ENCODE data around the gene NOXO1. TPM values are rescaled to one million over a fixed set of nuclear protein-coding genes. Genes with fewer than 3 reads are reported as not detected.
A peak's percentile ranks its signal among the peaks of the same experiment; 100 is the strongest.
"Not testable (repeated sequence)": the region's sequence is repeated elsewhere in the genome, so short reads cannot be mapped to it uniquely, and the experiment has no call there.

The NOXO1 gene
- total RNA-seq, 1 donor from 2014 or later, result not detected

DNA sequence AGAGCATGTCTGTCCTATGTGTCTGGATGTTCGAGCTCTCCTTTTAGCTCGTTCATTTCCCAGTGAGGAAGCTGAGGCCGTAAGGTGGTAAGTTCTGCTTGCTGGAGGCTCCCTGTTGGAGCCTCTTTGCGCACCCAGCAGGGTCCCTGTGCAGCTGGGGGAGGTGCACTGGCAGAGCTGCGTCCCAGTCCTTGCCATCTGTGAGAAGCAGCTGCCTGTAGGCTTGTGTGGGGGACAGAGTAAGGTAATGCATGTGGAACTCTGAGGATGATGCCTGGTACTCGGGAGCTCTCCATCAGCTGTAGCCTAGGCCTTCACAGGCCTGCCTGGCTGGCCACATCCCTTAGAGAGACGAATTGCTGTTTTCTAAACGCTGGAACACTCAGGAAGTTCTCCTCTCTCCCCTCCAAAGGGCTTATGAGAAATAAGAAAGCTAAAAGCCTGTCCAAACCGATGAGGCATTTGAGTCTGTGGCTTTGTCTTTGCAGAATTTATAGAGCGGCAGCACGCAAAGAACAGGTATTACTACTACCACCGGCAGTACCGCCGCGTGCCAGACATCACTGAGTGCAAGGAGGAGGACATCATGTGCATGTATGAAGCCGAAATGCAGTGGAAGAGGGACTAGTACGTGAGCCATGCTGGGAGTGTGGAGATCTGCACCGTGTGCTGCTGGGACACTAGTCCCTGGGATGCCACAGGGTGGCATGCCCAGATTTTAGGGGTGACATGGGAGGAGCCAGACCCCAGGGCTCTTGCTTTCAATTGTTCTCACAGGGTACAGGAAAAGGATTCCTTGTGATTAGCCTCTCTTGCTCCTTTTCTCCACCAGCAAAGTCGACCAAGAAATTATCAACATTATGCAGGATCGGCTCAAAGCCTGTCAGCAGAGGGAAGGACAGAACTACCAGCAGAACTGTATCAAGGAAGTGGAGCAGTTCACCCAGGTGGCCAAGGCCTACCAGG lies 20.3 kb downstream of the NOXO1 start:
- TF ChIP-seq, protein P1, sequence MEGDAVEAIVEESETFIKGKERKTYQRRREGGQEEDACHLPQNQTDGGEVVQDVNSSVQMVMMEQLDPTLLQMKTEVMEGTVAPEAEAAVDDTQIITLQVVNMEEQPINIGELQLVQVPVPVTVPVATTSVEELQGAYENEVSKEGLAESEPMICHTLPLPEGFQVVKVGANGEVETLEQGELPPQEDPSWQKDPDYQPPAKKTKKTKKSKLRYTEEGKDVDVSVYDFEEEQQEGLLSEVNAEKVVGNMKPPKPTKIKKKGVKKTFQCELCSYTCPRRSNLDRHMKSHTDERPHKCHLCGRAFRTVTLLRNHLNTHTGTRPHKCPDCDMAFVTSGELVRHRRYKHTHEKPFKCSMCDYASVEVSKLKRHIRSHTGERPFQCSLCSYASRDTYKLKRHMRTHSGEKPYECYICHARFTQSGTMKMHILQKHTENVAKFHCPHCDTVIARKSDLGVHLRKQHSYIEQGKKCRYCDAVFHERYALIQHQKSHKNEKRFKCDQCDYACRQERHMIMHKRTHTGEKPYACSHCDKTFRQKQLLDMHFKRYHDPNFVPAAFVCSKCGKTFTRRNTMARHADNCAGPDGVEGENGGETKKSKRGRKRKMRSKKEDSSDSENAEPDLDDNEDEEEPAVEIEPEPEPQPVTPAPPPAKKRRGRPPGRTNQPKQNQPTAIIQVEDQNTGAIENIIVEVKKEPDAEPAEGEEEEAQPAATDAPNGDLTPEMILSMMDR (IDR thresholded peaks at IDR 0.05), result no peak
- Histone ChIP-seq H3K9me3 (no peaks in the 10 kb centered on the region), H3K36me3 (peaks cover 24 to 29% of the 10 kb centered on the region in 2 donors), H3K4me3 (peak overlapping the region; percentile 86 to 90), H3K4me1 (peaks cover 3 to 26% of the 10 kb centered on the region in 2 donors), H3K27me3 (no peaks in the 10 kb centered on the region), H3K27ac (no peak overlapping the region)
- intact Hi-C loops (cut with DNase I), result loop anchor here (10.0 kb wide), 1 partner anchor 554 kb away; the partner anchor contains the start of gene ATP6V0C
- no peak for DNase-seq (ENCODE audit: low spot score in 2 of 2)

DNA sequence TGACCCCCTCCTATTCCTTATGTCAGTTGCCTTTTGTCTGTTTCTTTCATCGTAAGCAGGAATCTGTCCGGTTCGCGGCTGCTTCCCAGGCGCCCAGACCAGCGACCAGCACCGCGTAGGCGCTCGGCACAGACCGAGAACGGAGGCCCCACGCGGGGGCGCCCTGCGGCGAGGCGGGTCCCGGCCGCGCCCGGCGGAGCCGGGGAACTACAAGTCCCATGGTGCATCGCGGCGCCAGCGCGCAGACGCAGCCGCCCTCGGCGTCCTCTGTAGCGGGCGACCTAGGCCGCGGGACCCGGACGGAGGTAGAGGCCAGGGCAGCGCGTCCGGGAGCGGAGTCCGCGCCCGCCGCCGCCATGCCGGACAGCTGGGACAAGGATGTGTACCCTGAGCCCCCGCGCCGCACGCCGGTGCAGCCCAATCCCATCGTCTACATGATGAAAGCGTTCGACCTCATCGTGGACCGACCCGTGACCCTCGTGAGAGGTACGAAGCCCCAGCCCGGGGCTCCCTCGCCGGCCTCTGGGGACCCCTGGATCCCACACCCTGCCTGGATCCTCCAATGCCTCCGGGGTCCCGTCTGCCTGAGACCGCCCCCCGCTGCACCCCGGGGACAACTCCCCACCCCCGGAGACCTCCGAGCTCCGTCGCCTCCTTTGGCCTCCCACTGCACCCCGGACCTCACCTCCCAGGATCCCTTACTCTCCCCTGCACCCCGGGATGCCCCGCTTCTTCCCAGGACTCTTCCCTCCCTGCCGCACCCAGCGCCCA lies 21.8 kb downstream of the NOXO1 start, which contains the start of gene NDUFB10:
Gene NDUFB10, plus strand, starts transcription at position 270 of the 771 bp plus-strand sequence. Its CDS starts 87 bp downstream, at position 357.
- peak within 1 kb of the TSS; percentile 86 to 90 for H3K4me3 ChIP-seq
- peaks cover 24 to 29% of the 10 kb centered on the region in 2 donors for H3K36me3 ChIP-seq
- H3K27me3 ChIP-seq, result no peaks in the 10 kb centered on the region
- peaks cover 3 to 20% of the 10 kb centered on the region in 2 donors for H3K4me1 ChIP-seq
- peak within 1 kb of the TSS; percentile 74 to 80 for H3K27ac ChIP-seq
- no peaks in the 10 kb centered on the region for H3K9me3 ChIP-seq
- intact Hi-C loops (cut with DNase I), result loop anchor here (1.0 to 10.0 kb wide), 3 partner anchors 17 to 555 kb away; partner anchors contain the start of genes ATP6V0C, MSRB1 and TRAF7
- TF ChIP-seq, protein P1 (IDR thresholded peaks at IDR 0.05), result peak; percentile 50 to 78 (median 57)
- DNase-seq (ENCODE audit: low spot score in 2 of 2), result peak; percentile 52 to 94

DNA sequence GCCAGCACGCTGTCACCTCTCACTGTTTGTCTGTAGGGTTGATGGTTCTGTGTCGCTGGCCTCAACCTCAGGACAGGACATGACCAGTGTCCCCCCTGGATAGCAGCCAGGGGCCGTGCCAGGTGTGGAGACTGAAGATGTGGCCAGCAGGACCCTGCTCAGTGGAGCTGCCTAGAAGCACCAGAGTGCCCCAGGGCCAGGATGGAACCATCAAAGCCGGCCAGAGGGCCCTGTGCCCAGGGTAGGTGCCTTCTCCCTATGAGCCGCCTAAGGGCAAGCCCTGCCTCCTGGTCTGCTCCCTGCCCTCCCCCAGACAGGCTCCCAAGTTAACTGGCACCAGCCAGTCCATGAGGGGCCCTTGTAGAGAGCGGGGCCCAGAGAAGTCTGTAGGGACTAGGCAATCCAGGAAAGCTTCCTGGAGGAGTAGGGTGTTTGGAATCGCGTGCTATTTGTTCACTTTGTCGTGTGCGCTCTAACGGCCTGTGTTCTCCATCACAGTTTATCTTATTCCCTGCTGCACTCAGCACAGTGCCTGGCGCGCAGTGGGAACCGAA lies 22.5 kb downstream of the NOXO1 start:
- intact Hi-C loops (cut with DNase I), result loop anchor here (1.0 to 2.0 kb wide), 2 partner anchors 16 to 197 kb away; partner anchors contain the start of genes MSRB1 and TRAF7
- no peaks in the 10 kb centered on the region for H3K27me3 ChIP-seq
- H3K4me1 ChIP-seq, result peaks cover 3 to 16% of the 10 kb centered on the region in 2 donors
- TF ChIP-seq, protein P1 (IDR thresholded peaks at IDR 0.05), result no peak
- H3K9me3 ChIP-seq, result no peaks in the 10 kb centered on the region
- peak overlapping the region; percentile 74 to 80 for H3K27ac ChIP-seq
- H3K36me3 ChIP-seq, result peaks cover 24 to 26% of the 10 kb centered on the region in 2 donors
- DNase-seq (ENCODE audit: low spot score in 2 of 2), result no peak
- H3K4me3 ChIP-seq, result peak overlapping the region; percentile 86 to 90

DNA sequence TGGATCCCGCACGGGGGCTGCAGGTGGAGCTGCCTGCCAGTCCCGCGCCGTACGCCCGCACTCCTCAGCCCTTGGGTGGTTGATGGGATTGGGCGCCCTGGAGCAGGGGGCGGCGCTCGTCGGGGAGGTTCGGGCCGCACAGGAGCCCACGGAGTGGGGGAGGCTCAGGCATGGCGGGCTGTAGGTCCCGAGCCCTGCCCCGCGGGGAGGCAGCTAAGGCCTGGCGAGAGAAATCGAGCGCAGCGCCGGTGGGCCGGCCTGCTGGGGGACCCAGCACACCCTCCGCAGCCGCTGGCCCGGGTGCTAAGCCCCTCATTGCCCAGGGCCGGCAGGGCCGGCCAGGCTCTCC lies 23.2 kb downstream of the NOXO1 start:
- not testable (repeated sequence) for H3K4me3 ChIP-seq; H3K9me3 ChIP-seq; DNase-seq (ENCODE audit: low spot score in 2 of 2); H3K27ac ChIP-seq; H3K27me3 ChIP-seq
- peaks cover 20 to 21% of the 10 kb centered on the region in 2 donors for H3K36me3 ChIP-seq
- intact Hi-C loops (cut with DNase I), result loop anchor here (2.0 kb wide), 1 partner anchor 15 kb away; the partner anchor contains the start of gene MSRB1
- H3K4me1 ChIP-seq, result peaks cover 3 to 16% of the 10 kb centered on the region in 2 donors

DNA sequence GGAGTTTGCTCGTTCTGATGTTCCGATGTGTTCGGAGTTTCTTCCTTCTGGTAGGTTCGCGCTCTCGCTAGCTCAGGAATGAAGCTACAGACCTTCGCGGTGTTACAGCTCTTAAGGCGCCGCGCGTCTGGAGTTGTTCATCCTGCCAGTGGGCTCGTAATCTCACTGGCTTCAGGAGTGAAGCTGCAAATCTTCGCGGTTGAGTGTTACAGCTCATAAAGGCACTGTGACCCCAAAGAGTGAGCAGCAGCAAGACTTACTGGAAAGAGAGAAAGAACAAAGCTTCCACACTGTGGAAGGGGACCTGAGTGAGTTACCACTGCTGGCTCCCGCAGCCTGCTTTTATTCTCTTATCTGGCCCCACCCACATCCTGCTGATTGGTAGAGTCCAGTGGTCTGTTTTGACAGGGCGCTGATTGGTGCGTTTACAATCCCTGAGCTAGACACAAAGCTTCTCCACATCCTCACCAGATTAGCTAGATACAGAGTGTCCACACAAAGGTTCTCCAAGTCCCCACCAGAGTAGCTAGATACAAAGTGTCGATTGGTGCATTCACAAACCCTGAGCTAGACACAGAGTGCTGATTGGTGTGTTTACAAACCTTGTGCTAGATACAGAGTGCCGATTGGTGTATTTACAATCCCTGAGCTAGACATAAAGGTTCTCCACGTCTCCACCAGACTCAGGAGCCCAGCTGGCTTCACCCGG lies 23.7 kb downstream of the NOXO1 start:
- not testable (repeated sequence) for H3K9me3 ChIP-seq; H3K27ac ChIP-seq; DNase-seq (ENCODE audit: low spot score in 2 of 2); H3K4me3 ChIP-seq; H3K27me3 ChIP-seq
- intact Hi-C loops (cut with DNase I), result loop anchor here (2.0 kb wide), 1 partner anchor 15 kb away; the partner anchor contains the start of gene MSRB1
- H3K36me3 ChIP-seq, result peaks cover 14 to 15% of the 10 kb centered on the region in 2 donors
- peaks cover 3 to 16% of the 10 kb centered on the region in 2 donors for H3K4me1 ChIP-seq

Data from ascending aorta (tissue), 2 donors.